Mesothelial cell of epicardium (in vitro differentiated cells): ENCODE data around the gene CAMTA2. TPM values are rescaled to one million over a fixed set of nuclear protein-coding genes. Genes with fewer than 3 reads are reported as not detected.
A peak's percentile ranks its signal among the peaks of the same experiment; 100 is the strongest.

Source experiments
- DNase-seq, 2 experiments: peaks; one replicate each; pipeline ENCODE4 v3.0.0; 2021; ENCODE audit warnings: low spot score in 2 of 2; ENCODE audit not compliant: unreplicated experiment in 2 of 2
- H3K27ac Mint-ChIP-seq: 2 replicates; pipeline ENCODE4 v1.8.0; 2021; ENCODE audit warnings: mixed read lengths
- H3K27me3 Mint-ChIP-seq: 2 replicates; pipeline ENCODE4 v1.8.0; 2021; ENCODE audit warnings: low read depth, mixed read lengths
- H3K36me3 Mint-ChIP-seq: 2 replicates; pipeline ENCODE4 v1.8.0; 2021; ENCODE audit warnings: mixed read lengths
- H3K4me1 Mint-ChIP-seq: 2 replicates; pipeline ENCODE4 v1.8.0; 2021; ENCODE audit warnings: mixed read lengths
- H3K4me3 Mint-ChIP-seq: 2 replicates; pipeline ENCODE4 v1.8.0; 2021; ENCODE audit warnings: mild to moderate bottlenecking, moderate library complexity, mixed read lengths
- H3K9me3 Mint-ChIP-seq: 2 replicates; pipeline ENCODE4 v1.8.0; 2021; ENCODE audit warnings: mixed read lengths
- microRNA-seq: library from miRNA; unstranded; fragments of <30 nt; microRNA quantifications from one replicate; pipeline ENCODE4 v1.2.0, GENCODE V29; 2021; ENCODE audit warnings: inconsistent platforms, mixed read lengths
- total RNA-seq: library from RNA; stranded (reverse); gene quantifications from 3 replicates; pipeline ENCODE4 v1.2.1, GENCODE V29; 2021
- TF ChIP-seq, protein P1 (sequence below): fragments of 200-600 bp; sonication (generic); IDR thresholded peaks from one replicate; pipeline ENCODE4 v1.5.0; 2021; ENCODE audit warnings: antibody characterized with exemption; ENCODE audit not compliant: unreplicated experiment

The CAMTA2 gene
- total RNA-seq, 1 donor from 2014 or later = 31.6 TPM

DNA sequence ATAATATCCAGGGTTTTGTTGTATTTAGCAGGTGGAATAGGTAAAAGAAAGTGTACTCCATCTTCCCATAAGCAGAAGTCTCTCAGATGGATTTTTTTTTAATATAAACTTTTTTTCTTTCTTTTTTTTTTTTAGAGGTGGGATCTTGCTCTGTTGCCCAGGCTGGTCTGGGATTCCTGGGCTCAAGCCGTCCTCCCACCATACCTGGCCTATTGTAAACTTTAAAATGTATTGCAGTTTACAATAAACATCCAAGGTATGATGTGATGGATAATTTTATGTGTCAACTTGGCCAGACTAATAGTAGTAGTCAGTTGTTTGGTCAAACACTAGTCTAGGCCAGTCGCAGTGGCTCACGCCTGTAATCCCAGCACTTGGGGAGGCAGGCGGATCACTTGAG is 66.2 kb downstream of the CAMTA2 start:
- no peak overlapping the region for H3K4me3 Mint-ChIP-seq
- peaks cover 11% of the 10 kb centered on the region for H3K4me1 Mint-ChIP-seq
- no peaks in the 10 kb centered on the region for H3K27me3 Mint-ChIP-seq
- DNase-seq = no peak
- H3K27ac Mint-ChIP-seq = no peak overlapping the region
- no peaks in the 10 kb centered on the region for H3K9me3 Mint-ChIP-seq
- H3K36me3 Mint-ChIP-seq = no peaks in the 10 kb centered on the region
- TF ChIP-seq, protein P1, sequence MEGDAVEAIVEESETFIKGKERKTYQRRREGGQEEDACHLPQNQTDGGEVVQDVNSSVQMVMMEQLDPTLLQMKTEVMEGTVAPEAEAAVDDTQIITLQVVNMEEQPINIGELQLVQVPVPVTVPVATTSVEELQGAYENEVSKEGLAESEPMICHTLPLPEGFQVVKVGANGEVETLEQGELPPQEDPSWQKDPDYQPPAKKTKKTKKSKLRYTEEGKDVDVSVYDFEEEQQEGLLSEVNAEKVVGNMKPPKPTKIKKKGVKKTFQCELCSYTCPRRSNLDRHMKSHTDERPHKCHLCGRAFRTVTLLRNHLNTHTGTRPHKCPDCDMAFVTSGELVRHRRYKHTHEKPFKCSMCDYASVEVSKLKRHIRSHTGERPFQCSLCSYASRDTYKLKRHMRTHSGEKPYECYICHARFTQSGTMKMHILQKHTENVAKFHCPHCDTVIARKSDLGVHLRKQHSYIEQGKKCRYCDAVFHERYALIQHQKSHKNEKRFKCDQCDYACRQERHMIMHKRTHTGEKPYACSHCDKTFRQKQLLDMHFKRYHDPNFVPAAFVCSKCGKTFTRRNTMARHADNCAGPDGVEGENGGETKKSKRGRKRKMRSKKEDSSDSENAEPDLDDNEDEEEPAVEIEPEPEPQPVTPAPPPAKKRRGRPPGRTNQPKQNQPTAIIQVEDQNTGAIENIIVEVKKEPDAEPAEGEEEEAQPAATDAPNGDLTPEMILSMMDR = no peak

DNA sequence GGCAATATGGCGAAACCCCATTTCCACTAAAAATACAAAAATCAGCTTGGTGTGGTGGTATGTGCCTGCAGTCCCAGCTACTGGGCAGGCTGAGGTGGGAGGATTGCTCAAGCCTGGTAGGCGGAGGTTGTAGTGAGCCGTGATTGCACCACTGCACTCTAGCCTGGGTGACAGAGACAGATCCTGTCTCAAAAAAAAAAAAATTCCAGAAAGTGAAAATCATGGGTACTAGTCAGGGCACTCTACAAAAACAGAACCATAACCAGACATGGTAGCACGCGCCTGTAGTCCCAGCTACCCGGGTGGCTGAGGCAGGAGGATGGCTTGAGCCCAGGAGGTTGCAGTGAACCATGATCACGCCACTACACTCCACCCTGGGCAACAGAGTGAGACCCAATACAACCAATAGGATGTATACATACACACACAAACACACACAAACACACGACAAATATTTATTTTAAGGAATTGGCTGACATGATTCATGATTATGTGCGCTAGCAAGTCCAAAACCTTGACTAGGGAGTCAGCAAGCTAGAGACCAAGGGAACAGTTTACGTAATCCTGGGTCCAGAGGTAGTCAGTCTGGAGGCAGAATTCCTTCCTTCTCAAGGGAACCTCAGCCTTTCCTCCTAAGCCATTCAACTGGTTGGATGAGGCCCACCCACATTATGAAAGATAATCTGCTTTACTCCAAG is 67.0 kb downstream of the CAMTA2 start:
- Mint-ChIP-seq H3K4me3 (no peak overlapping the region), H3K9me3 (no peaks in the 10 kb centered on the region), H3K27ac (peak overlapping the region; percentile 16), H3K27me3 (no peaks in the 10 kb centered on the region), H3K36me3 (no peaks in the 10 kb centered on the region), H3K4me1 (peaks cover 11% of the 10 kb centered on the region)
- DNase-seq = no peak
- TF ChIP-seq, protein P1 = no peak

DNA sequence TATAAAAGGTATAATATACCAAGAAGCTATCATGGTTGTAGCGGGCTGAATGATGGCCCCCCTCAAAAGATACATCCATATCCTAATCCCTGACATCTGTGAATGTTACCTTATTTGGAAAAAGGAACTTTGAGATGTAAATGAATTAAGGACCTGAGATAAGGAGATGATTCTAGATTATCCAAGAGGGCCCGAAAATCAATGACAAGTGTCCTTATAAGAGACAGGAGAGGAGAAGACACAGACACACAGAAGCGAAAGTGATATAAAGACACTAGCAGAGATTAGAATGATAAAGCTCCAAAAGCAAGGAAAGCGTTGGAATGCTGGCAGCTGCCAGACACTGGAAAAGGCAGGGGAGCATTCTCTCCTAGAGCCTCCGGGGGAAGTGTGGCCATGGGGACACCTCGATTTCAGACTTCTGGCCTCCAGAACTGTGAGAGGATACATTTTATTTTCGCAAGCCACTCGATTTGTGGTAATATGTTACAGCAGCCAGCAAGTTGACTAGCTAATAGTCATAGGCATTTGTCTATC is 67.9 kb downstream of the CAMTA2 start:
- no peaks in the 10 kb centered on the region for H3K36me3 Mint-ChIP-seq
- TF ChIP-seq, protein P1 = no peak
- H3K4me3 Mint-ChIP-seq = peak overlapping the region; percentile 4
- no peaks in the 10 kb centered on the region for H3K9me3 Mint-ChIP-seq
- peaks cover 11% of the 10 kb centered on the region for H3K4me1 Mint-ChIP-seq
- DNase-seq = no peak
- H3K27ac Mint-ChIP-seq = peak overlapping the region; percentile 78
- H3K27me3 Mint-ChIP-seq = no peaks in the 10 kb centered on the region

Small RNA genes lying within 50 kb of the gene (microRNA-seq; reads per million reads assigned to microRNA genes)
- gene MIR6864 = not detected
- 0.88 reads per million for gene MIR6865

Other genes with a start within 250 kb of the CAMTA2 start
- gene ZMYND15, start 247.8 kb downstream of the CAMTA2 start, total RNA-seq = 0.78 to 0.93 TPM (median 0.81 TPM) in 3 replicates
- gene CXCL16, start 247.7 kb downstream of the CAMTA2 start, total RNA-seq = 7.6 to 8.8 TPM (median 8.1 TPM) in 3 replicates
- not detected in 3 replicates for gene TM4SF5, start 215.8 kb downstream of the CAMTA2 start, total RNA-seq
- gene VMO1, start 201.3 kb downstream of the CAMTA2 start, total RNA-seq = 2.3 to 2.6 TPM (median 2.5 TPM) in 3 replicates
- gene GLTPD2, start 198.7 kb downstream of the CAMTA2 start, total RNA-seq = 0.22 TPM in 1 of 3 replicates, not detected in the others
- gene PSMB6, start 191.5 kb downstream of the CAMTA2 start, total RNA-seq = 98.2 to 102 TPM (median 102 TPM) in 3 replicates
- gene PLD2, start 180.5 kb downstream of the CAMTA2 start, total RNA-seq = 77.3 to 83.6 TPM (median 82.5 TPM) in 3 replicates
- 113 to 117 TPM (median 114 TPM) in 3 replicates for gene MINK1, start 154.3 kb downstream of the CAMTA2 start, total RNA-seq
- 8.6 to 9.3 TPM (median 9.2 TPM) in 3 replicates for gene C17orf107, start 88.1 kb downstream of the CAMTA2 start, total RNA-seq
- gene CHRNE, start 84.6 kb downstream of the CAMTA2 start, total RNA-seq = 1.5 to 1.9 TPM (median 1.7 TPM) in 3 replicates
- gene GP1BA, start 55.4 kb downstream of the CAMTA2 start, total RNA-seq = not detected in 3 replicates
- gene SLC25A11, start 47.6 kb downstream of the CAMTA2 start, total RNA-seq = 52.5 to 54.2 TPM (median 53.9 TPM) in 3 replicates
- gene RNF167, start 47.4 kb downstream of the CAMTA2 start, total RNA-seq = 72.3 to 74.6 TPM (median 73.1 TPM) in 3 replicates
- 357 to 377 TPM (median 370 TPM) in 3 replicates for gene PFN1, start 39.1 kb downstream of the CAMTA2 start, total RNA-seq
- gene ENO3, start 36.6 kb downstream of the CAMTA2 start, total RNA-seq = 21.2 to 25.3 TPM (median 22.4 TPM) in 3 replicates
- gene SPAG7, start 19.9 kb downstream of the CAMTA2 start, total RNA-seq = 72.8 to 86.9 TPM (median 72.9 TPM) in 3 replicates
- 1.7 to 3.1 TPM (median 2.7 TPM) in 3 replicates for gene INCA1, start 9.8 kb upstream of the CAMTA2 start, total RNA-seq
- gene KIF1C, start 10.3 kb upstream of the CAMTA2 start, total RNA-seq = 78.5 to 82.9 TPM (median 81.7 TPM) in 3 replicates
- gene SLC52A1, start 47.8 kb upstream of the CAMTA2 start, total RNA-seq = 0.20 to 0.54 TPM (median 0.38 TPM) in 3 replicates
- gene ZFP3, start 90.8 kb upstream of the CAMTA2 start, total RNA-seq = 0.96 to 1.0 TPM (median 1.00 TPM) in 3 replicates
- 27.1 to 29.9 TPM (median 27.2 TPM) in 3 replicates for gene ZNF232, start 124.2 kb upstream of the CAMTA2 start, total RNA-seq
- 0.38 to 0.54 TPM (median 0.42 TPM) in 3 replicates for gene USP6, start 128.4 kb upstream of the CAMTA2 start, total RNA-seq
- 18.3 to 21.0 TPM (median 18.9 TPM) in 3 replicates for gene ZNF594, start 204.2 kb upstream of the CAMTA2 start, total RNA-seq
- gene SCIMP, start 247.2 kb upstream of the CAMTA2 start, total RNA-seq = not detected in 3 replicates